ENCODE measurements around the gene UCHL3.

UCHL3 gene

DNA sequence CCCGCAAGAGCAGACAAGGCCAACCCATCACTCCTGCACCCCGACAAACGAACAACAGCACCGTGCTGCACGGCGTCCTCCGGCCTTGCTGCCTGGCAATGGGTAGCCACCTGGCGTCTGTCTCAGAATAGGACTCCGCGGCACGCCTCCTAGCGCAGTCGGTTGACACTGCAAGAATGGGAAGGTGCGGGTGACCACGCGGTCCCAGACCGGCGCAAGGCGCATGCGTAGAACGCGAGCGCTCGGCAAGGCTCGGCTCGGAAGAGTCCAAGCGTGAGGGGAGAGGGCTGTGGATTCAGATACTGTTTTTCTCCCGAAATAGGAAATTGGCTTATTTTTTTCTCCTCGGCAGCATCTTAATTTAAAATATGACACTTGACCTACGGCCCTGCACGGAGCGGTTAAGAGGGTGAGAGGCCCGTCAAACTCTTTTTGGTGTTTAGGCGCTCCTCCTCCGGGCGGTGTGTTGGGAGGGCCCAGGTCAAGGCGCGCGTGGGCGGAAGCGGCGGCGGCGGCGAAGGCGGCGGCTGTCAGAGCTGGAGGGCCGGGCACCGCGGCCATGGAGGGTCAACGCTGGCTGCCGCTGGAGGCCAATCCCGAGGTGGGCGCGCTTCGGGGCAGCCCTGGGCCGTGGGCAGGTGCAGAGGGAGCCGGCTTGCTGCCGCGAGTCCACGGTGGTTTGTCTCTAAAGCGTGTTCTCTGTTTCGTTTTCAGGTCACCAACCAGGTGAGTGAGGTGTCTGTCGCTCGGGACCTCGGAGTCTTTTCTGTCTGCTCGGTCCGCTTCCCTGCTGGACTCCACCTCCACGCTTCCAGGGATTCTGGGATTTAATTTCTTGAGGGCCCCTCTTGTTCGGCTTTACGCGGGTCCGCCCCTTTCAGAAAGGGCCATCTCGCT, at the start of gene UCHL3:
Gene UCHL3 (plus strand): TSS at position 530 of the 897 bp plus-strand sequence. CDS start 30 bp downstream, at position 560.
- peak; percentile 85 for DNase-seq (ENCODE audit: insufficient read length, low spot score)
- FAIRE-seq: peak; percentile 99

DNA sequence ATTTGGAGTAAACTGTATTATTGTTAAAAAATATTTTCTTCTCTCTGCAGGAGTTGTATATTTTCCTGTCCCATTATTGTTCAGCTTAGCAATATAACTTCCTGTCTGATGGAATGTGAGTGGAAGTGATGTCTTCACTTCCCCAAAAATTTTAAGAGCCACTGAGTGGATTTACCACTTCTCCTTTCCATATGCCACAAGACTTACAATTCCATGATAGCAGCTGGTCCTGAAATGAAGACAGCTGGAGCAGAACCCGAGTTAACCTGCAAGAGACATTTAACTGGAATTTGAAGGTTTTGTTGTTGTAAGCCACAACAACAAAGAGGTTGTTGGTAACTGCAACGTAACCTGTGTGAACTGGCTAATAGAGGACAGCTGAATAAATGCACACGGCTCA, 44.3 kb upstream of the UCHL3 start:
- no peak for DNase-seq (ENCODE audit: insufficient read length, low spot score)
- FAIRE-seq: no peak

DNA sequence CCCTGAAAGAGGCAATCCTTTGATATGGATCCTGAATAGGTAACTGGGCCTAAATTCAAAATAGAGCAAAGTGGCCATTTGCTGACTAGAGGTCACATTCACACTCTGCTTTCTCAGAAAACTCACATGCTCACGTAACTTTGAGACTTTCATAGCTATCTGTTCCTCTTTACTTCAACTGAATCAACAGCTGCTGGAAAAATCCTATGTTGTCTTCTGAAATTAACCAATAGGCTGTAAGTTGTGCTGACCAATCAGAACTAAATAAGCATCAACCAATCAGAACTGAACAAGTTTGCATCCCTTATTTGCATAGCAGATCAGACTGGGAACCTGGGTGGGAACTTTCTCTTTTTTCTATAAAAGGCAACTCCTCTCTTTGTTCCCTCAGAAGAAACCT, 43.6 kb upstream of the UCHL3 start:
- FAIRE-seq (no peak), DNase-seq (ENCODE audit: insufficient read length, low spot score) (no peak)

DNA sequence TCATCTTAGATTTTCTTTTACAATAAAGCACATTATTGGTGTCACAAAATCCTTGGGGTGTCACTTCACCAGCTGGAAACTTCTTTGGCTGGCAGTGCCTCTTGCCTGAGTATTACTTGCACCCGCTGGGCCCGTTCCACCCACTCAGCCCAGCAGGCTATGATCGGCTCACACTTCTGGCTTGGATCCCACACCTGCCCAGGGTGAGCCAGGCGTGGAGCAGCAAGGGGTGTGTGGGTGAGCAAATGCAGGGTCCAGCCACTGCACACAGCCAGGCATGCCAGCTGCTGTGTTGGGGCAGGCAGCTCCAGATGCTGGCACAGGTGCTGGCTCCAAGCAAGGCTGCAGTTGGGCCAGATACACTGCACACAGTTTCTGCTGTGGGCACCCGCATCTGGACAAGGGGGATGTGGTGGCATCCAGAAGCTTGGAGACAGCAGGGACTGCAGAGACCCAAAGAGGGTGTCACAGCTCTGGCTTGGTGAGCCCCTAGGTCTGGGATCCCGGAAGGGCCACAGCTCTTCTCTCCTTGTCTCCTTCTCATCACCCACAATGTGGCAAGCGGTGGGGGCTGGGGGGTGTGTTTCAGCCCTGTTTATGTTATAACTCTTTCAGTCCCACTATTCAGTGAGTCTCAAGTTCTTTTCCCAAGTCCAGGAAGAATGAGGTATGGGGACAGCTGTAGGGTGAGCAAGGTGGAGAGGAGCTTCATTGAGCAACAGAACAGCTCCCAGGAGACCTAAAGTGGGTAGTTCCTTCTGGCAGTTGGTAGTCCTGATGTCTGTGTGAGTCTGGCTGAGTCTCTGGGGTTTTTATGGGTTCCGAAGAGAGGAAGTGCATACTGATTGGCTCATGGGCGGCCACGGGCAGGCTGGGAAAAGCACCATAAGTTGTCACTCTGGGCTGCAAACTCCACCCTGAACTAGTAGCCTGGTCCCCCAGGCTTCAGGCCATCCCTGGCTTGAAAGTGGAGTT, 42.3 kb upstream of the UCHL3 start:
- DNase-seq (ENCODE audit: insufficient read length, low spot score) (no peak), FAIRE-seq (no peak)

DNA sequence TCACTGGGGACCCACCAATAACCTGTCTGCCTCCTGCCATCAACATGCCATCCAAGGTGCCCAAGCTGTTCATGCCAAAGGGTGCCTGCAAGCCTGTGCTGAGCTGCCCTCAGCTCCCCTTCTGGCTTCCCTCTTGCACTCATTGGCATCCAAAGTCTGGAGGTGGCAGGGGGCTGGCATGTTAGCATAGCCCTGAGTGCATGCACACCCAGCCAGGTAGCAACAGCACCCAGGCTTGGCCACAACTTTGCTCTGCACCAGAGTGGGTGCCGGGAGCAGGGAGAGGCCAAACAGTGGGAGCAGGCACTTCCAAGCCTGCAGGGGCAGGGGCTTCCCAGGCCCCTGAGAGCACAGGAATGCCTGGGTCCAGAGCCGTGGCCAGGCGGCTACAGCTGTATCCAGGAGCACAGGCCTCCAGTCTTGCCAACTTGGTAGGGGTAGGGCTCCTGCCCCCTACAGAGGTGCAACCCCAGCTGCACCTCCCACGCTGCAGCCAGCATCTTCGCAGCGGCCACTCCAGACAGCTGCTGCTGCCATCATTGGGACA, 41.5 kb upstream of the UCHL3 start:
- DNase-seq (ENCODE audit: insufficient read length, low spot score): no peak
- FAIRE-seq: no peak

DNA sequence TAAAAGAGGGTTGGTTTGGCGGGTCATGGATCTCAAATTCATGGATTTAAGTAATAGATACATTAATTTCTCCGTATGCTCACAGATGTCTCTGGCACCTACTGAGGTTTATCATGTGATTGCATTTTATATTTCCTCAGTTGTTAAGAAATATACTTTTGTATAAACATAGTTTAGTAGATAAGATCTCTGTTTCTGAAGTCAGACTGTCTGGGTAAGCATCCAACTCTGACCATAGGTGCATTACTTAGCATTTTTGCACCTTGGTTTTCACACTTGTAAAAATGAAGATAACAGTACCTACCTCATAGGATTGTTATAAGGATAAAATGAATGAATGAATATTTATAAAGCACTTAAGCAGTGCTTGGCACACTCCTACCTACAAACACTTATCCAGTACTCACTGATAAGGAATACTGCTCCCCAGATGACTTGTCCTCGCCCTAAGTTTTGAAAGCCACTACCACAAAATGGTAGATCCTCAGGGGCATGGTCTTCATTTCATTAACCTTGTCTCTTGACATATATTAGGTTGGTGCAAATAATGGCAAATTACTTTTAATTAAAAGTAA, 38.5 kb upstream of the UCHL3 start:
- no peak for FAIRE-seq

DNA sequence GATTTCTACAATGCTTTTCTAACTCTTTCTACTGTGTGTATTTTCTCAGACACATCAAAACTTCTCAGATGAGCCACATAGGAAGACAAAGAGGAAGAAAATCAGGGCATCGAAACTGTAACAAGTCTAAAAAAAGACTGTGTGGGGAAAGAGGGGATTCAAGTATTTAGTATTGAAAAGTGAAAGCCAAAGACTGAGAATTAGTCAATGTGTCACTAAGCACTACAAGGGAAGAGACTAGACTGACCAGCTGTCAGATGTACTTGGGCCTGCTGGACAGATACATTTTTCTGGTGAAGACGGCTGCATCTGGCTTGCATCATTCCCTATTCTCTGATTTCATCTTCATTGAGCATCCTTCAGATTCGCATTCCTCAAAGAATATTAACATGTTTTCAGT, 37.3 kb upstream of the UCHL3 start:
- peak; percentile 99 for FAIRE-seq
- peak; percentile 44 for DNase-seq (ENCODE audit: insufficient read length, low spot score)

More for the DNA sequence above, 38.5 kb upstream of the UCHL3 start:
- no peak for DNase-seq (ENCODE audit: insufficient read length, low spot score)

DNA sequence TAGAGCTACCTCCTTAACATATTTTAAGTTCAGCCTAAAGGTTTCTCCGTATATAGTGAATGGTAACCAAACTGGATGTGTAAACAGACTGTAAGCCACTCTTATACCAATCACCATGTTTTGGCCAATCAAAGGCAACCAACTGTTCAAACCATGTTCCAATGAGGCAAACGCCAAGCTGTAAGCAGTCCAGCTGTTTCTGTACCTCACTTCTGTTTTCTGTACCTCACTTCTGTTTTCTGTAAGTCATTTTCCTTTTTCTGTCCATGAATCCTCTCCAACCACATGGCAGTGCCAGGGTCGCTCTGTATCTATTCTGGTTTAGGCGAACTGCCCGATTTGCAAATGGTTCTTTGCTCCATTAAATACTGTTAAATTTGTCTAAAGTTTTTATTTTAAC, 36.3 kb upstream of the UCHL3 start:
- peak; percentile 39 for FAIRE-seq
- no peak for DNase-seq (ENCODE audit: insufficient read length, low spot score)

DNA sequence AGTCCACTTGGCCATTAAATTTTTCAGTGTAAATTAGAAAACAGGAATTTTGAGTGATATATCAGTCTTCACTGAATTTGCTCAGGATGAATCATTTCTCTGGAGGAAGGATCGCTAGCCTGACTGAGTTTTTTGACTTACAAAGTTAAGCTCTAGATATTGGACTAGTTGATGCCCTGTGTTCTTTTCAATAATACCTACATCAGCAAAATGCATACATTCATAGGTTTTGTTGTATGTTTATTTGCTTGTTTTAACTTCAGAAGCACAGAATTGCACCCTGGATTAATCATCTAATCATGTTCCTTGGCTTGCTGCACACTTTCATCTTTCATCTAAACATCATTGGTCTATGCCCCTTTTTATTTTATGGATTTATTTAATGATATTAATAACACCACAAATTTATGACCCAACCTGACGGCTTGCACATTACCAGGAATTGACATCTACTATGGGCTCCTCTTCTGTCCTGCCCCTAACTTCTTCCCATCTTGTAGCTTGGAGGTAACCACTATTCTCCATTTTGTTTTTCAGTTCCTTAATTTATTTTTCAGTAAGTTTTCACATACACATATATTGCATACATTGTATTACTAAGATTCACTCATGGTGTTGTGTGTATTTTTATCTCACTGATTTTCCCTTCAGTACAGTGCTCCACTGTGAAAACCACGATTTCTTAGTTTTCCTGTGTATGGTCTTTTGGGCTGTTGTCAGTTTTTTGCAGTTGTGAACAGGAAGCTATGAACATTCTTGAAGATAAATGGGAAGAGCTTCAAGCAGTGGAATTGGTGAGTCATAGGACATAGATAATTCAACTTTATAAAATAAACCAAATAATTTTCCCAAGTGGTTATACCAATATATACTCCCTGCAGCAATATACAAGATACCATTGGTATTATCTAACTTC, 35.3 kb upstream of the UCHL3 start:
- no peak for FAIRE-seq

DNA sequence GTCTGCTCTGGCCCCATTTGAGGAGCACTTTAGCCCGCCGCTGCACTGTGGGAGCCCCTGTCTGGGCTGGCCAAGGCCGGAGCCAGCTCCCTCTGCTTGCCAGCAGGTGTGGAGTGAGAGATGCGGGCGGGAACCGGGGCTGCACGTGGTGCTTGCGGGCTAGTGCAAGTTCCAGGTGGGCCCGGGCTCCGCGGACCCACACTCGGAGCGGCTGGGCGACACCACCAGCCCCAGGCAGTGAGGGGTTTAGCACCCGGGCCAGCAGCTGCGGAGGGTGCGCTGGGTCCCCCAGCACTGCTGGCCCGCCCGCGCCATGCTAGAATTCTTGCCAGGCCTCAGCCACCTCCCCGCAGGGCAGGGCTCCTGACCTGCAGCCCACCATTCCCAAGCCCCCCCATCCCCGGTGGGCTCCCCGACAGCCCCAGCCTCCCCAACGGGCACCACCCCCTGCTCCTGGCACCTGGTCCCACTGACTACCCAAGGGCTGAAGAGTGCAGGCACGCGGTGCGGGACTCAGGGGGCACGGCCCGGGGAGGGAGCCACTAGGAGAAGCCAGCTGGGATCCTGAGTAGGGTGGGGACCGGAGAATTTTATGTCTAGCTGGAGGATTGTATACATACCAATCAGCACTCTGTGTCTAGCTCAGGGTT, 31.0 kb upstream of the UCHL3 start:
- no peak for FAIRE-seq

More for the DNA sequence above, 35.3 kb upstream of the UCHL3 start:
- DNase-seq (ENCODE audit: insufficient read length, low spot score): no peak

DNA sequence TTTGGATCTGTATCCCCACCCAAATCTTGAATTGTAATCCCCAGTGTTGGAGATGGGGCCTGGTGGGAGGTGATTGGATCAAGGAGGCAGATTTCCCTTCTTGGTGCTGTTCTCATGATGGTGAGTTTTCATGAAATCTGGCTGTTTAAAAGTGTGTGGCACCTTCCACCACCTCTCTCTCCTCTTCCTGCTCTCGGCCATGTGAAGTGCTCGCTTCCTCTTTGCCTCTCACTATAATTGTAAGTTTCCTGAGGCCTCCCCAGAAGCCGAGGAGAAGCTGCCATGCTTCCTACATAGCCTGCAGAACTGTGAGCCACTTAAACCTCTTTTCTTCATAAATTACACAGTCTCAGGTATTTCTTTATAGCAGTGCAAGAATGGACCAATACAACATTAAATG, 27.6 kb upstream of the UCHL3 start:
- DNase-seq (ENCODE audit: insufficient read length, low spot score) (no peak), FAIRE-seq (no peak)

More for the DNA sequence above, 31.0 kb upstream of the UCHL3 start:
- no peak for DNase-seq (ENCODE audit: insufficient read length, low spot score)

DNA sequence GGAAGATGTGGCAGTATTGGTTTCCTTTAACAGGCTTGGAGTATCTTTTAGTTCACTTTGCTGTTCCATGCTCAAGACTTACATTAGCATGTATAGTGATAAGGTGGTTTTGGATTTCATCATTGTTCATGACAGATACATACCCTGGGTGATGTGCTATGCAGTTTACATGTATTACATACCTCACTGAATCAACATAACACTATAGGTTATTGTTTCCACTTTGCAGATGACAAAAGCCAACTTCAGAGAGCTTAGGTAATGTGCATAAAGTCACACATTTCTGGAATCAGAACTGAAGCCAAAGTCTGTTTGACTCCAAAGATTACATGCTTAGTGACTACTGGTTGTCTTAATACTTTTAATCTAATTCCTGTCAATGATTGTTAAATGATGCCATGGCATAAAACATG, 19.0 kb upstream of the UCHL3 start:
- FAIRE-seq: no peak

DNA sequence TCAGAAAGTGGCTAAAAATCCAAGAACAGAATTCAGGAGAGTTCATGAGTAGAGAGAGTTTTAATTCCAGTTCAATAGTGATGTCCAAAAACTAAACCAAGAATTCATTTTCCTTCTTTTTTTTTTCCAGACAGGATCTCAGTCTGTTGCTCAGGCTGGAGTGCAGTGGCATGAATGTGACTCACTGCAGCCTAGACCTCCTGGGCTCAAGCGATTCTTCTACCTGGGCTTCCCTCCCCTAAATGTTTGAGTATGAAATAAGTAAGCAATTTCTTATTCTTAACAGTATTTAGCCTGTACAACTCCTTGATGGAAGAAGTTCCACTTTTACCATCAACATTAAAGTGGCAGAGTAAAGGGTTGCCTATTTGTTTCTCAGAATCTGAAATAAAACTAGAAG, 15.7 kb upstream of the UCHL3 start:
- DNase-seq (ENCODE audit: insufficient read length, low spot score) (no peak), FAIRE-seq (peak; percentile 74)

More for the DNA sequence above, 19.0 kb upstream of the UCHL3 start:
- no peak for DNase-seq (ENCODE audit: insufficient read length, low spot score)

DNA sequence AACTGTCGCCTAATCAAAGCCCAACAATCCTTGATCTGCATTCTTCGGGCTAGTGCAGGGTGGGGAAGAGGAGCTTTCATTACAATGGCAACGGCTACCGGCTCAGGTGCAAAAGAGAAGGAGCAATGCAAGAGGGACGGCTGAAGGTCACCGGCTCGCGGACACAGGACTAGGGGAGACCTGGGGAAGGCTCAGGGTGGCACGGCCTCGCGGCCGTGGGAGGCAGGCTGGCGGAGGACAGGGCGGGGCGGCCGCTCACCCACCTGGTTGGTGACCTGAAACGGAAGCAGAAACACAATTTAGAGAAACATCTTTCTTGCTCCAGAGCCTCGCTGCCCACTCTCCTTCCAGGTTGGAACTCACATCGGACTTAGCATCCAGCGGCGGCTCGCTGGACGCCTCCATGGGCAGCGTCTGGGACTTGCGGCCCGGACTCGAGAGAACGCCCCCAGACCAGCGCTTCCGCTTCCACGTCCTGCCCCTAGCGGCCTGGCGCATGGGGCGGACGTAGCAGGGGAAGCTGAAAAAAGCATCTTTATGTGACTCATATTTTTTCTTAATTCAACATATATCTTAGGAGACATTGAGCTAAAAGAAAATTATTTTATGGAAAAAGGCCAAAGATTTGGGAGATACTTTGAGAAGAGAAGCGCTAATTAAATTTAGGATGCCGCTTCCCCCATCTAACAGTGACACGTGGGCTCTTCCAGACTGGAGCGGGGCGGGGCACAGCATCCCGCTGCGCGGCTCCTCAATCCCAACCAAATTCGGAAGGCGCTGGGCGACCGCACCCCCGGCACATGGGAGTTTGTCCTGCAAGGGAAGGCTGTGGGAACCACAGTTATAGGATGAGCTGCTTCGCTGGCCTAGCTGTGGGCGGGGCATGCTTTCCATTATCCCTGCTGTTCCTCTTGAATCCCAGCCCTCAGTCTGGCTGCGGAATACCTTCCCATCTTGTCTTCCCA, 11.9 kb upstream of the UCHL3 start, which contains the start of gene COMMD6:
Gene COMMD6 (minus strand): TSS at position 441 of the 965 bp plus-strand sequence. CDS start 36 bp downstream, at position 405.
- FAIRE-seq (peak; percentile 98), DNase-seq (ENCODE audit: insufficient read length, low spot score) (peak; percentile 83)

DNA sequence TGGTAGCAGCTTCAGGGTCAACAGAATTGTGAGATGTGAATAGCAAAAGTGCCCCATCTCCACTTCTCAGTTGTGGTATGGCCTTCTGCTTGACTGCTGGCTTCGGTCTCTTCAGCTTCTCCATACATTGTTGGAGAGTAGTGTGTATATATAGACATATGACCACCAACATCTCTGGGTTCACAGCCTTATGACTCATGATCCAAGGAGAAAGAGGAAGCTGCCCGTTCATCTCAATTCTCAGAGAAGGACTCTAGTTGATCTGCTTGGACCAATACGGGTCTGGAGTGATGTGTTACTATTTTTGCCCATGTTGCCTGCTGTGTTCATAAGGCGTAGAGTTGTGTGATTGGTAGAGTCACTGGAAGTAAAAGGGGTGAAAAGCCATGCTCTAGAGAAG, 8.3 kb upstream of the UCHL3 start:
- FAIRE-seq (peak; percentile 11), DNase-seq (ENCODE audit: insufficient read length, low spot score) (no peak)

DNA sequence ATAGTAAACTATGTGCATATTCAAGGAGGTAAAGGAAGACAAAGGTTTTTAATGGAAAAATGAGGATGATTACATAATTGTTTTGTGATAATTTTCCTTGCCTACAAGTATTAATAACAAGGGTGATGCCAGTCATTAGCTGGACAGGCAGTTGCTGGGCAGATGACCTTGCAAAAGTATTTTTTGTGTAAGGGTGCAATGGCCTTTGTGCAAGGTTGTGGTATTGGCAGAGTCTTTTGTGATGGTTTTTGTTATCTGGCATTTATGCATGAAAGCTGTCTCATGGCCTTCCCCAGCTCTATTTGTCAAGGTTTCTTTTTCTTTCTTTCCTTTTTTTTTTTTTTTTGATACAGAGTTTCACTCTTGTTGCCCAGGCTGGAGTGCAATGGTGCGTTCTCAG, 7.6 kb upstream of the UCHL3 start:
- DNase-seq (ENCODE audit: insufficient read length, low spot score) (no peak), FAIRE-seq (no peak)

DNA sequence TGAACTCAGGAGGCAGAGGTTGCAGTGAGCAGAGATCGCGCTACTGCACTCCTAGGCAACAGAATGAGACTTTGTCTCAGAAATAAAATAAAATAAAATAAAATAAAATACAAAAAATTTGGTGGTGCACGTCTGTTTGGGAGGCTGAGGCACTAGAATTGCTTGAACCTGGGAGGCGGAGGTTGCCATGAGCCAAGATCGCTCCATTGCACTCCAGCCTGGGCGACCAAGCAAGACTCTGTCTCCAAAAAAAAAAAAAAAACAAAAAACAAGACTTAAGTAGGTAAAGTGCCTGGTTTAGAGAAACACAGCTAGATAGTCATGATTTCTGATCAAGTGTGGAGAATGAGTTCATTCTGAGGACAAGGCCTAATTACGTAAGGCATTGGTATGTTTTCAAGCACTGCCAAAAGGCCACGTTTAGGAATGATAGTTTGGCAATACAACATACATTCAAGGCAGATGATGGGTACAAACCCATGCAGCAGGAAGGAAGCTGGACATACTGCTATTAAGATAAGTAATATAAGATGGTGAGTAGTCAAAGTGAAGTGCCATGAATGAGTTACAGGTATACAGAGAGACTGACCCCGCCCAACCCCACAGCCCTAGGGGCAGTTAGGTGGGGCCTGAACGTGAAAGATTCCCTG, 4.8 kb upstream of the UCHL3 start:
- DNase-seq (ENCODE audit: insufficient read length, low spot score): no peak
- no peak for FAIRE-seq
